SK-N-SH treated with all-trans-retinoic acid at 6 μM for 48 hours (cell line): ENCODE results near the gene CDPF1.

Experiments
- ATAC-seq: fragments of 200-7000 bp; cut with Tn5 transposase; 3 replicates; pipeline ENCODE4 v1.9.1; 2020; ENCODE audit warnings: mild to moderate bottlenecking, moderate library complexity
- CSDC2 ChIP-seq: fragments of 250-450 bp; sonication (Bioruptor Pico); IDR thresholded peaks from 2 replicates; pipeline ENCODE4 v1.5.0; 2020; ENCODE audit warnings: mild to moderate bottlenecking, moderate library complexity
- GLIS3 ChIP-seq: fragments of 250-450 bp; sonication (Bioruptor Pico); IDR thresholded peaks from 2 replicates; pipeline ENCODE4 v1.5.0; 2020; ENCODE audit warnings: mild to moderate bottlenecking, moderate library complexity
- ISL1 ChIP-seq: fragments of 250-450 bp; sonication (Bioruptor Pico); IDR thresholded peaks from 2 replicates; pipeline ENCODE4 v2.1.2; 2022; ENCODE audit warnings: mild to moderate bottlenecking, moderate library complexity
- OSR1 ChIP-seq: fragments of 250-450 bp; sonication (Bioruptor Pico); IDR thresholded peaks from 2 replicates; pipeline ENCODE4 v1.8.0; 2022; ENCODE audit warnings: moderate library complexity, mild to moderate bottlenecking, inconsistent platforms
- PPARA ChIP-seq: fragments of 250-450 bp; sonication (Bioruptor Pico); IDR thresholded peaks from 2 replicates; pipeline ENCODE4 v1.5.0; 2020; ENCODE audit warnings: mild to moderate bottlenecking, borderline replicate concordance
- SNAI2 ChIP-seq: fragments of 250-450 bp; sonication (Bioruptor Pico); IDR thresholded peaks from 2 replicates; pipeline ENCODE4 v1.5.0; 2020; ENCODE audit warnings: mild to moderate bottlenecking, moderate library complexity
- TCF4 ChIP-seq: fragments of 250-450 bp; sonication (Bioruptor Pico); IDR thresholded peaks from 2 replicates; pipeline ENCODE4 v1.8.0; 2021; ENCODE audit warnings: mild to moderate bottlenecking, moderate library complexity, borderline replicate concordance
- TOX ChIP-seq: fragments of 250-450 bp; sonication (Bioruptor Pico); IDR thresholded peaks from 2 replicates; pipeline ENCODE4 v1.8.0; 2021; ENCODE audit warnings: mild to moderate bottlenecking, moderate library complexity, borderline replicate concordance
- ZC3H10 ChIP-seq: fragments of 250-450 bp; sonication (Bioruptor Pico); IDR thresholded peaks from 2 replicates; pipeline ENCODE4 v1.5.1; 2021; ENCODE audit warnings: mild to moderate bottlenecking, moderate library complexity
- ZFP3 ChIP-seq: fragments of 250-450 bp; sonication (Bioruptor Pico); IDR thresholded peaks from 2 replicates; pipeline ENCODE4 v1.5.0; 2020; ENCODE audit warnings: mild to moderate bottlenecking, moderate library complexity
- ZFP30 ChIP-seq: fragments of 450-650 bp; formaldehyde crosslinking; IDR thresholded peaks from 2 replicates; pipeline ENCODE4 v1.5.0; 2022; ENCODE audit warnings: mild to moderate bottlenecking, moderate library complexity
- ZNF70 ChIP-seq: fragments of 450-650 bp; formaldehyde crosslinking; IDR thresholded peaks from 2 replicates; pipeline ENCODE4 v1.5.0; 2020; ENCODE audit warnings: mild to moderate bottlenecking, moderate library complexity
- ZNF8 ChIP-seq: fragments of 450-650 bp; formaldehyde crosslinking; IDR thresholded peaks from 2 replicates; pipeline ENCODE4 v1.5.0; 2020; ENCODE audit warnings: mild to moderate bottlenecking, moderate library complexity
- TF ChIP-seq, protein P1 (sequence below): fragments of 250-450 bp; sonication (Bioruptor Pico); IDR thresholded peaks from 2 replicates; pipeline ENCODE4 v1.8.0; 2021; ENCODE audit warnings: low read depth, mild to moderate bottlenecking, moderate library complexity, borderline replicate concordance
- TF ChIP-seq, protein P2 (sequence below): fragments of 250-450 bp; sonication (Bioruptor Pico); IDR thresholded peaks from 2 replicates; pipeline ENCODE4 v1.8.0; 2020; ENCODE audit warnings: mild to moderate bottlenecking, moderate library complexity, borderline replicate concordance
- TF ChIP-seq, protein P3 (sequence below): fragments of 250-450 bp; sonication (Bioruptor Pico); IDR thresholded peaks from 2 replicates; pipeline ENCODE4 v1.5.1; 2021; ENCODE audit warnings: mild to moderate bottlenecking, moderate library complexity
- TF ChIP-seq, protein P4 (sequence below): fragments of 250-450 bp; sonication (Bioruptor Pico); IDR thresholded peaks from 2 replicates; pipeline ENCODE4 v1.5.0; 2020; ENCODE audit warnings: mild to moderate bottlenecking, moderate library complexity
- TF ChIP-seq, protein P5 (sequence below): fragments of 250-450 bp; sonication (Bioruptor Pico); IDR thresholded peaks from 2 replicates; pipeline ENCODE4 v1.5.1; 2020; ENCODE audit warnings: low read depth, mild to moderate bottlenecking, moderate library complexity

CDPF1 gene

DNA sequence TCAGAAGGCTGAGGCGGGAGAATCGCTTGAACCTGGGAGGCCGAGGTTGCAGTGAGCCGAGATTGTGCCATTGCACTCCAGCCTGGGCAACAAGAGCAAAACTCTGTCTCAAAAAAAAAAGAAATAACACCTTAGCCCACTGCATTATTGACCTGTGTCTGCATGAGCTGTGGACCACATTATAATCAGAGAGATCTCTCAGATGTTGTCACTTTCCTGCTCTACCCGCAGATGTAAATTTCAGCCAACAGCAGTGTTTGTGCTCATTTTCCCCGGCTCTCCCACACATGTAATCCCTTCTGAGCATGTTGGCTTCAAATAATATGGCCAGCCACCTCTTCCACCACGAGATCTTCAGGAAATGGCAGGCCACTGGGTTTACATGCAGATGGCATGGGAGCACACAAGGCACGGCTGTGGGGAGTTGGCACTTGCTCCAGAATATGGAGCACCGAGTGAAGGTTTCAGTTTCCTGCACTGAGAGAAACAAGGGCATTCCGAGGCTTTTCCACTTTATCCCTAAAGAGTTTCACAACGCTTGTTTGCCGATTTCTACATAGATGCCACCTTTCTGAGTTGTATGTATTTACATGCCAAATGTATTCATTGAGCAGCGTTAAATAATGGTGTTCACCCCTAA is 19.7 kb downstream of the CDPF1 start:
- no peak for ATAC-seq
- TF ChIP-seq ZNF8 (no peak), ISL1 (CRISPR knock-in tag) (no peak), ZC3H10 (CRISPR knock-in tag) (no peak), SNAI2 (CRISPR knock-in tag) (no peak), PPARA (CRISPR knock-in tag) (no peak), ZFP30 (CRISPR knock-in tag) (no peak), ZFP3 (CRISPR knock-in tag) (no peak), OSR1 (CRISPR knock-in tag) (no peak), TOX (CRISPR knock-in tag) (no peak), TCF4 (no peak), CSDC2 (CRISPR knock-in tag) (no peak), ZNF70 (no peak)
- TF ChIP-seq, protein P1, sequence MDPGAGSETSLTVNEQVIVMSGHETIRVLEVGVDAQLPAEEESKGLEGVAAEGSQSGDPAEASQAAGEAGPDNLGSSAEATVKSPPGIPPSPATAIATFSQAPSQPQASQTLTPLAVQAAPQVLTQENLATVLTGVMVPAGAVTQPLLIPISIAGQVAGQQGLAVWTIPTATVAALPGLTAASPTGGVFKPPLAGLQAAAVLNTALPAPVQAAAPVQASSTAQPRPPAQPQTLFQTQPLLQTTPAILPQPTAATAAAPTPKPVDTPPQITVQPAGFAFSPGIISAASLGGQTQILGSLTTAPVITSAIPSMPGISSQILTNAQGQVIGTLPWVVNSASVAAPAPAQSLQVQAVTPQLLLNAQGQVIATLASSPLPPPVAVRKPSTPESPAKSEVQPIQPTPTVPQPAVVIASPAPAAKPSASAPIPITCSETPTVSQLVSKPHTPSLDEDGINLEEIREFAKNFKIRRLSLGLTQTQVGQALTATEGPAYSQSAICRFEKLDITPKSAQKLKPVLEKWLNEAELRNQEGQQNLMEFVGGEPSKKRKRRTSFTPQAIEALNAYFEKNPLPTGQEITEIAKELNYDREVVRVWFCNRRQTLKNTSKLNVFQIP (CRISPR knock-in tag): no peak
- TF ChIP-seq, protein P2, sequence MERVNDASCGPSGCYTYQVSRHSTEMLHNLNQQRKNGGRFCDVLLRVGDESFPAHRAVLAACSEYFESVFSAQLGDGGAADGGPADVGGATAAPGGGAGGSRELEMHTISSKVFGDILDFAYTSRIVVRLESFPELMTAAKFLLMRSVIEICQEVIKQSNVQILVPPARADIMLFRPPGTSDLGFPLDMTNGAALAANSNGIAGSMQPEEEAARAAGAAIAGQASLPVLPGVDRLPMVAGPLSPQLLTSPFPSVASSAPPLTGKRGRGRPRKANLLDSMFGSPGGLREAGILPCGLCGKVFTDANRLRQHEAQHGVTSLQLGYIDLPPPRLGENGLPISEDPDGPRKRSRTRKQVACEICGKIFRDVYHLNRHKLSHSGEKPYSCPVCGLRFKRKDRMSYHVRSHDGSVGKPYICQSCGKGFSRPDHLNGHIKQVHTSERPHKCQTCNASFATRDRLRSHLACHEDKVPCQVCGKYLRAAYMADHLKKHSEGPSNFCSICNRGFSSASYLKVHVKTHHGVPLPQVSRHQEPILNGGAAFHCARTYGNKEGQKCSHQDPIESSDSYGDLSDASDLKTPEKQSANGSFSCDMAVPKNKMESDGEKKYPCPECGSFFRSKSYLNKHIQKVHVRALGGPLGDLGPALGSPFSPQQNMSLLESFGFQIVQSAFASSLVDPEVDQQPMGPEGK (CRISPR knock-in tag): no peak
- TF ChIP-seq, protein P3, sequence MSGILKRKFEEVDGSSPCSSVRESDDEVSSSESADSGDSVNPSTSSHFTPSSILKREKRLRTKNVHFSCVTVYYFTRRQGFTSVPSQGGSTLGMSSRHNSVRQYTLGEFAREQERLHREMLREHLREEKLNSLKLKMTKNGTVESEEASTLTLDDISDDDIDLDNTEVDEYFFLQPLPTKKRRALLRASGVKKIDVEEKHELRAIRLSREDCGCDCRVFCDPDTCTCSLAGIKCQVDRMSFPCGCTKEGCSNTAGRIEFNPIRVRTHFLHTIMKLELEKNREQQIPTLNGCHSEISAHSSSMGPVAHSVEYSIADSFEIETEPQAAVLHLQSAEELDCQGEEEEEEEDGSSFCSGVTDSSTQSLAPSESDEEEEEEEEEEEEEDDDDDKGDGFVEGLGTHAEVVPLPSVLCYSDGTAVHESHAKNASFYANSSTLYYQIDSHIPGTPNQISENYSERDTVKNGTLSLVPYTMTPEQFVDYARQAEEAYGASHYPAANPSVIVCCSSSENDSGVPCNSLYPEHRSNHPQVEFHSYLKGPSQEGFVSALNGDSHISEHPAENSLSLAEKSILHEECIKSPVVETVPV (CRISPR knock-in tag): no peak
- TF ChIP-seq, protein P4, sequence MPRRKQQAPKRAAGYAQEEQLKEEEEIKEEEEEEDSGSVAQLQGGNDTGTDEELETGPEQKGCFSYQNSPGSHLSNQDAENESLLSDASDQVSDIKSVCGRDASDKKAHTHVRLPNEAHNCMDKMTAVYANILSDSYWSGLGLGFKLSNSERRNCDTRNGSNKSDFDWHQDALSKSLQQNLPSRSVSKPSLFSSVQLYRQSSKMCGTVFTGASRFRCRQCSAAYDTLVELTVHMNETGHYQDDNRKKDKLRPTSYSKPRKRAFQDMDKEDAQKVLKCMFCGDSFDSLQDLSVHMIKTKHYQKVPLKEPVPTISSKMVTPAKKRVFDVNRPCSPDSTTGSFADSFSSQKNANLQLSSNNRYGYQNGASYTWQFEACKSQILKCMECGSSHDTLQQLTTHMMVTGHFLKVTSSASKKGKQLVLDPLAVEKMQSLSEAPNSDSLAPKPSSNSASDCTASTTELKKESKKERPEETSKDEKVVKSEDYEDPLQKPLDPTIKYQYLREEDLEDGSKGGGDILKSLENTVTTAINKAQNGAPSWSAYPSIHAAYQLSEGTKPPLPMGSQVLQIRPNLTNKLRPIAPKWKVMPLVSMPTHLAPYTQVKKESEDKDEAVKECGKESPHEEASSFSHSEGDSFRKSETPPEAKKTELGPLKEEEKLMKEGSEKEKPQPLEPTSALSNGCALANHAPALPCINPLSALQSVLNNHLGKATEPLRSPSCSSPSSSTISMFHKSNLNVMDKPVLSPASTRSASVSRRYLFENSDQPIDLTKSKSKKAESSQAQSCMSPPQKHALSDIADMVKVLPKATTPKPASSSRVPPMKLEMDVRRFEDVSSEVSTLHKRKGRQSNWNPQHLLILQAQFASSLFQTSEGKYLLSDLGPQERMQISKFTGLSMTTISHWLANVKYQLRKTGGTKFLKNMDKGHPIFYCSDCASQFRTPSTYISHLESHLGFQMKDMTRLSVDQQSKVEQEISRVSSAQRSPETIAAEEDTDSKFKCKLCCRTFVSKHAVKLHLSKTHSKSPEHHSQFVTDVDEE (CRISPR knock-in tag): no peak
- TF ChIP-seq, protein P5, sequence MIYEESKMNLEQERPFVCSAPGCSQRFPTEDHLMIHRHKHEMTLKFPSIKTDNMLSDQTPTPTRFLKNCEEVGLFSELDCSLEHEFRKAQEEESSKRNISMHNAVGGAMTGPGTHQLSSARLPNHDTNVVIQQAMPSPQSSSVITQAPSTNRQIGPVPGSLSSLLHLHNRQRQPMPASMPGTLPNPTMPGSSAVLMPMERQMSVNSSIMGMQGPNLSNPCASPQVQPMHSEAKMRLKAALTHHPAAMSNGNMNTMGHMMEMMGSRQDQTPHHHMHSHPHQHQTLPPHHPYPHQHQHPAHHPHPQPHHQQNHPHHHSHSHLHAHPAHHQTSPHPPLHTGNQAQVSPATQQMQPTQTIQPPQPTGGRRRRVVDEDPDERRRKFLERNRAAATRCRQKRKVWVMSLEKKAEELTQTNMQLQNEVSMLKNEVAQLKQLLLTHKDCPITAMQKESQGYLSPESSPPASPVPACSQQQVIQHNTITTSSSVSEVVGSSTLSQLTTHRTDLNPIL (CRISPR knock-in tag): no peak

DNA sequence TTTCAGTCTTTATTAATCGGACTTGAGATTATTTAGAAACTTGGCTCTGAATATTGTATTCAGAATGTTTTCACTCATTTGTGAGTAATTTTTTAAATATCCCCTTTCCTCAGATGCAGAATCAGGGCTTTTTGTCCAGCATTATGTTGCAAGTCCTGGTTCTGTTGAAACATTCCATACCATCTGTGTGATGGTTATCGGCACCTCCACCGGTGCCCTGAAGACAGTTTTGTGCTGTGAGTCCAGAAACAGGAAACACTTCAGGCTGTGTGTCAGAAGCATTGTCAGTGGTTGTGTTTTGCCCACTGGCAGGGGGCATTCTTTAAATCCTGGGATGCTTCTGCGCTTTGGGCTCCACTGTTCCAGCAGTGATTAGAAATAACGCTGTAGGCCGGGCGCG is 20.4 kb downstream of the CDPF1 start:
- ATAC-seq: no peak
- TF ChIP-seq PPARA (CRISPR knock-in tag) (no peak), TCF4 (peak; percentile 13; the same call in 1 of the 2 replicates)

DNA sequence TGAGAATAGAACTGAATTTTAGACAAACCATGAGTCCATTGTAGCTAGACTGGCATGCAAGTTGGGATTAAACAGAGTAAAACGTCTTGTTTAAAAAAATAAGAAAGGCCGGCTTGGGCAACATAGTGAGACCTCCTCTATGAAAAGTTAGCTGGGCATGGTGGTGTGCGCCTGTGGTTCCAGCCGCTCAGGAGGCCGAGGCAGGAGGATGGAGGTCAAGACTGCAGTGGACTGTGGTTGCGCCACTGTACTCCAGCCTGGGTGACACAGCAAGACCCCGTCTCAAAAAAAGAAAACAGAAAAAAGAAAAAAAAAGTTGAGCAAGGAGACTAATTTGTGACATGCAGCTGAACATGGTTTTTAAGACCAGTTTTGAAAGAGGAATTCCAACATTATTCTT is 23.5 kb downstream of the CDPF1 start:
- ATAC-seq: no peak
- TF ChIP-seq SNAI2 (CRISPR knock-in tag) (no peak), GLIS3 (CRISPR knock-in tag) (no peak)
- TF ChIP-seq, protein P1 (CRISPR knock-in tag): no peak
- TF ChIP-seq, protein P3 (CRISPR knock-in tag): no peak
- TF ChIP-seq, all 23 proteins: peak for 0
